Thyroid gland (tissue), 4 donors: ENCODE data around the gene IRF7. TPM values are rescaled to one million over a fixed set of nuclear protein-coding genes. Genes with fewer than 3 reads are reported as not detected.

Experiments
- DNase-seq, 2 donors: peaks; one replicate each; pipeline ENCODE4 v3.0.0-alpha.2; 2019
- H3K27ac ChIP-seq, 3 donors: fragments of 200-600 bp; sonication (generic); 1 replicate in 2 of 3; 2 replicates in 1 of 3; pipeline ENCODE4 v1.5.1; 2016 to 2019; ENCODE audit warnings: mild to moderate bottlenecking in 1 of 3, moderate library complexity in 1 of 3
- H3K27me3 ChIP-seq: fragments of 200-600 bp; sonication (generic); one replicate; pipeline ENCODE4 v1.5.1; 2019
- H3K36me3 ChIP-seq, 2 donors: fragments of 200-600 bp; sonication (generic); one replicate each; pipeline ENCODE4 v1.5.1; 2016 to 2019
- H3K4me1 ChIP-seq, 2 donors: fragments of 200-600 bp; sonication (generic); one replicate each; pipeline ENCODE4 v1.5.1; 2017 to 2019
- H3K4me3 ChIP-seq, 3 donors: fragments of 200-600 bp; sonication (generic); replicated peaks in 1 of 3; 1 replicate in 2 of 3; 2 replicates in 1 of 3; pipeline ENCODE4 v1.5.1; 2016; ENCODE audit warnings: mild to moderate bottlenecking in 1 of 3
- H3K9me3 ChIP-seq: fragments of 200-600 bp; sonication (generic); one replicate; pipeline ENCODE4 v1.5.1; 2017
- POLR2A ChIP-seq, 2 donors: fragments of 450-650 bp; IDR thresholded peaks; one replicate each; pipeline ENCODE4 v1.6.1; 2017; ENCODE audit warnings: antibody characterized with exemption in 2 of 2, mild to moderate bottlenecking in 2 of 2, moderate library complexity in 1 of 2
- WGBS, 2 donors: methylation state at CpG; one replicate each; pipeline ENCODE4 v1.1.5; 2017; 5-methylcytosine and 5-hydroxymethylcytosine counted together
- intact Hi-C: fragments of 100-400 bp; cut with DNase I; formaldehyde crosslinking; loops from one replicate; pipeline ENCODE4 v1.15.1; 2023
- total RNA-seq, 4 donors: library from RNA; depleted of rRNA; stranded (reverse); fragments of >200 nt; gene quantifications; one replicate each; pipeline ENCODE4 v1.2.3, GENCODE V29; 2016
- TF ChIP-seq, protein P1 (sequence below), 6 experiments: fragments of 200-600 bp in 3 of 6; fragments of 450-650 bp in 3 of 6; sonication (generic) in 3 of 6; IDR thresholded peaks; one replicate each; pipeline ENCODE4 v1.5.1; 2016 to 2019; ENCODE audit warnings: antibody characterized with exemption in 6 of 6, mild to moderate bottlenecking in 2 of 6, inconsistent platforms in 1 of 6, moderate library complexity in 1 of 6

IRF7 gene
- total RNA-seq, 4 donors from 2014 or later = 15.4 to 42.4 (median 29.1) TPM

GRCh38 chr11:660281-660680 lies 44.5 kb upstream of the IRF7 start:
- no peaks in the 10 kb centered on the region for H3K4me1 ChIP-seq
- intact Hi-C loops = loop anchor here (10.0 kb wide), 1 partner anchor 65 kb away; no protein-coding TSS in a partner anchor
- H3K36me3 ChIP-seq = peaks cover 0 to 12% of the 10 kb centered on the region in 2 donors
- no peak overlapping the region for H3K4me3 ChIP-seq
- WGBS, 2 donors = 93 to 95% methylated on average over 9 to 19 of the region's 19 CpGs
- H3K9me3 ChIP-seq = no peaks in the 10 kb centered on the region
- H3K27ac ChIP-seq = no peak overlapping the region
- DNase-seq = no peak
- TF ChIP-seq, protein P1, sequence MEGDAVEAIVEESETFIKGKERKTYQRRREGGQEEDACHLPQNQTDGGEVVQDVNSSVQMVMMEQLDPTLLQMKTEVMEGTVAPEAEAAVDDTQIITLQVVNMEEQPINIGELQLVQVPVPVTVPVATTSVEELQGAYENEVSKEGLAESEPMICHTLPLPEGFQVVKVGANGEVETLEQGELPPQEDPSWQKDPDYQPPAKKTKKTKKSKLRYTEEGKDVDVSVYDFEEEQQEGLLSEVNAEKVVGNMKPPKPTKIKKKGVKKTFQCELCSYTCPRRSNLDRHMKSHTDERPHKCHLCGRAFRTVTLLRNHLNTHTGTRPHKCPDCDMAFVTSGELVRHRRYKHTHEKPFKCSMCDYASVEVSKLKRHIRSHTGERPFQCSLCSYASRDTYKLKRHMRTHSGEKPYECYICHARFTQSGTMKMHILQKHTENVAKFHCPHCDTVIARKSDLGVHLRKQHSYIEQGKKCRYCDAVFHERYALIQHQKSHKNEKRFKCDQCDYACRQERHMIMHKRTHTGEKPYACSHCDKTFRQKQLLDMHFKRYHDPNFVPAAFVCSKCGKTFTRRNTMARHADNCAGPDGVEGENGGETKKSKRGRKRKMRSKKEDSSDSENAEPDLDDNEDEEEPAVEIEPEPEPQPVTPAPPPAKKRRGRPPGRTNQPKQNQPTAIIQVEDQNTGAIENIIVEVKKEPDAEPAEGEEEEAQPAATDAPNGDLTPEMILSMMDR (IDR thresholded peaks at IDR 0.05) = no peak
- TF ChIP-seq POLR2A (IDR thresholded peaks at IDR 0.05) = no peak
- H3K27me3 ChIP-seq = no peaks in the 10 kb centered on the region

GRCh38 chr11:659532-660085 lies 43.9 kb upstream of the IRF7 start:
- H3K4me3 ChIP-seq = no peak overlapping the region
- H3K27ac ChIP-seq = no peak overlapping the region
- H3K4me1 ChIP-seq = no peaks in the 10 kb centered on the region
- no peak for DNase-seq
- no peaks in the 10 kb centered on the region for H3K27me3 ChIP-seq
- 97% methylated on average over 14 to 15 of the region's 16 CpGs for WGBS, 2 donors
- no peaks in the 10 kb centered on the region for H3K9me3 ChIP-seq
- intact Hi-C loops = loop anchor here (10.0 kb wide), 1 partner anchor 65 kb away; no protein-coding TSS in a partner anchor
- H3K36me3 ChIP-seq = peaks cover 0 to 12% of the 10 kb centered on the region in 2 donors
- TF ChIP-seq POLR2A (IDR thresholded peaks at IDR 0.05) = no peak
- TF ChIP-seq, protein P1 (IDR thresholded peaks at IDR 0.05) = no peak

DNA sequence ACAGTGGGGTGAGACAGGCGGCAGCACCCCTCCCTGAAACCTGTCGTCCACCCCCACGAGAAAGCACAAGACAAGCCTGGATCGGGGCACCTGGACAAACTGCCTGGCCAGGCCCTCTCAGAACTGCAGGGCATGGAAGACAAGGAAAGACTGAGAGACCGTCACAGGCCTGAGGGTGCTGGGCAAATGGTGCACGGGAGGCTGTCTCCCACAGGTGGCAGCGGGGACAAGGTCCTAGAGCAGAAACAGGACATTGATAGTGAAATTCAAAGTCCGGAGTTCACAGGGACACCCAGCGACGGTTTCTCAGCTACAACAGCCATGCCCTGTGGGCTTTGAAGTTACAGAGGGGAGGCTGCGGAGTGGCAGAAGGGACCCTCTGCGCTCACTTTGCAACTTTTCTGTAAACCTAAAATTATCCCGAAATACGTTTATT lies 42.0 kb upstream of the IRF7 start:
- no peak overlapping the region for H3K4me3 ChIP-seq
- no peak overlapping the region for H3K27ac ChIP-seq
- no peak for DNase-seq
- WGBS, 2 donors = 91 to 92% methylated on average over 12 to 14 of the region's 14 CpGs
- H3K27me3 ChIP-seq = no peaks in the 10 kb centered on the region
- H3K9me3 ChIP-seq = no peaks in the 10 kb centered on the region
- intact Hi-C loops = no loop called here
- H3K4me1 ChIP-seq = no peaks in the 10 kb centered on the region
- H3K36me3 ChIP-seq = peaks cover 5 to 6% of the 10 kb centered on the region in 2 donors
- no peak for TF ChIP-seq POLR2A (IDR thresholded peaks at IDR 0.05)
- TF ChIP-seq, protein P1 (IDR thresholded peaks at IDR 0.05) = no peak

- no peak overlapping the region for H3K4me3 ChIP-seq
- DNase-seq = no peak
- WGBS, 2 donors = 89 to 93% methylated on average over 7 of the region's 7 CpGs
- TF ChIP-seq, protein P1 (IDR thresholded peaks at IDR 0.05) = no peak
- TF ChIP-seq POLR2A (IDR thresholded peaks at IDR 0.05) = no peak
- intact Hi-C loops = no loop called here
- no peak overlapping the region for H3K27ac ChIP-seq
- H3K27me3 ChIP-seq = no peaks in the 10 kb centered on the region
- H3K4me1 ChIP-seq = no peaks in the 10 kb centered on the region
- peaks cover 5 to 6% of the 10 kb centered on the region in 2 donors for H3K36me3 ChIP-seq
- H3K9me3 ChIP-seq = no peaks in the 10 kb centered on the region
Observed at GRCh38 chr11:656866-657265, 41.1 kb upstream of the IRF7 start.

- intact Hi-C loops = no loop called here
- no peak for TF ChIP-seq POLR2A (IDR thresholded peaks at IDR 0.05)
- TF ChIP-seq, protein P1 (IDR thresholded peaks at IDR 0.05) = no peak
- no peaks in the 10 kb centered on the region for H3K9me3 ChIP-seq
- H3K4me1 ChIP-seq = no peaks in the 10 kb centered on the region
- H3K27me3 ChIP-seq = no peaks in the 10 kb centered on the region
- peaks cover 5 to 6% of the 10 kb centered on the region in 2 donors for H3K36me3 ChIP-seq
- H3K4me3 ChIP-seq = no peak overlapping the region
- H3K27ac ChIP-seq = no peak overlapping the region
- DNase-seq = no peak
- 94% methylated on average over 9 to 14 of the region's 14 CpGs for WGBS, 2 donors
Observed at GRCh38 chr11:656426-656825, 40.7 kb upstream of the IRF7 start.
